Cardiac septum (tissue), 1 donor: Measurements from ENCODE around the gene GRM7. TPM values are rescaled to one million over a fixed set of nuclear protein-coding genes. Genes with fewer than 3 reads are reported as not detected.

Experiments used
- DNase-seq: peaks from one replicate; pipeline ENCODE4 v3.0.0-alpha.2; 2020; ENCODE audit warnings: low spot score
- intact Hi-C: fragments of 100-400 bp; cut with DNase I; formaldehyde crosslinking; loops from one replicate; pipeline ENCODE4 v1.14.0; 2022
- total RNA-seq: library from RNA; stranded (reverse); fragmentation: NEBNext Ultra II Directional; extraction: Animal tissue kit (Norgen Biotek cat#: 25700); gene quantifications from one replicate; pipeline ENCODE4 v1.2.1, GENCODE V29; 2021
- donor health status: DM: no; HTN: no; CAD: no.

The GRM7 gene
- total RNA-seq, 1 donor from 2014 or later: not detected

DNA sequence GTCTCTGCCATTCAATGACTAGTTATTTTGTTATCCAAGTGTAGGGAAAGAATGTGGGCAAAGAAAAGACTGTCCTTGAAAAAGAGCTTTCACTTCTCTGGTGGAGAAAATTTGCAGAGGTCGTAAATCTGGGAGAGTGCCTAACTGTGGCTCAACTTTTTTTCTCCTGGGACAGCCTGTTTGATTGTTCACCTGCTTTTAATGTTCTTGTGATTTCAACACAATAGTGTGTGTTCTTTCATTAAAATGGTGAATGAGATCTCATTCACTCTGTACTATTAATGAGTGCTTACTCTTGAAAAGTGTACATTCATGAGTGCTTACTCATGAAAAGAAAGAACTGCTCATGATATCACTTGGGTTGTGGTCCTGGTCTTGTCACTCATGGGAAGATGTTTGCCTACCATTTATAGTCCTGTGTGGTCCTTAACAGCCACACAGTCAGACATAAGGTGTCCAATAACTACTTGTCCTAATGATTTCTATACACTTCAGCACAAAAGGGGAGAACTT is 567.3 kb downstream of the GRM7 start:
- intact Hi-C loops: no loop called here
- no peak for DNase-seq

GRCh38 chr3:7432610-7433009 is 571.7 kb downstream of the GRM7 start:
- intact Hi-C loops: no loop called here
- no peak for DNase-seq

DNA sequence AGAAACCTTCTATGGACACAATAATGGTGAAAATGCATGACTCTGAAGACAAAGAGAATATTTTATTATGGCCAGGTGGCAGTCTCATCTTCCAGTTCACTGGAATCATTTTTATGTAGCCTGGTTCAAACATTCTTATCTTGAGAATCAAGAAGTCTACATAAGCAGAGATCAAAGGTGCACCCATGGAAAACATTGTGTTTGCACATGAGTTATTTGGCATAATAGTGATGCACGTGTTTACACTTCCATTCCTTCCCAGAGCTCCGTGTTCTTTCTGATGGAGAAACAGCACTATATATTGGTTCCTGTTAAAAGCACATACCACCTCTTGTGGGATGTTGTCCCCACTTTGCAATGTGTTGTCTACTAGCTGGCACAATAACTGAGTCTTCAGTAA is 572.2 kb downstream of the GRM7 start:
- intact Hi-C loops: no loop called here
- no peak for DNase-seq

DNA sequence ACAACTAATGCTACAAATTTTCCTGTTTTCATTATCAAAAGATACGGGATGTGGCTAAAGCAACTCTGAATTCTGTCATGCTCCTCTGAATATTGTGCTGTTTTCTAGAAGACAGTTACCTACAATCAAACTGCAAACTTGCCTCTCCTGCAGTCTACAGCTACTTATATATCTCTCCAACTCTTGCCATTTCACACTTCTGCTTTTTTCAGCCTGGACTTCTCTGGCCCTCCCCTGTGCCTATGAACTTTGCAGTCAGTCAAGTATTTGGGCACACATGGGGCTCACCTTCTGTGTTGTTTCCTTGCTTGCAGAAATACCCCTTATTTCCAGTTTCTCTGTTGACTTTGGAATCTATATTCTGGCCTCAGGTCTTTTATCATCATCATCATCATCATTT is 575.6 kb downstream of the GRM7 start:
- DNase-seq: no peak
- intact Hi-C loops: no loop called here

DNA sequence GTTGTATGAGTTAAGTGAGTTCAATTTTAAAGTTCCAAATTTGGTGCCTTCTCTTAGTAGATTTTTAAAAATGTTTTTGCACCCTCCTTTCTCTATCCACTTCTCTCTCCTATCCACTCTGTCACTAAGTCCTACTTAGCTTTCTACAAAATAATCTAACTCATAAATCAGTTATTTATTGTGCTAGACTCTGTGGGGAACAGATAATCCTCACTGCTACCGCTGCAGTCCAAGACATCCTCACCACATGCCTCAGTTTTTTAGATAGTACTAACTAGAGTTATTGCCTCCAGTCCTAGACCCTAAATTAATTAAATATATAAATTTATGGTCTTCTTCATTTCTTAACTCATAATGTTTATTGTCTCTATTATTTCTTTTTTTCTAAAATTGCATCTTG is 576.3 kb downstream of the GRM7 start:
- DNase-seq: no peak
- intact Hi-C loops: no loop called here

- no peak for DNase-seq
- intact Hi-C loops: no loop called here
Measured at GRCh38 chr3:7439101-7439680, 578.3 kb downstream of the GRM7 start.

GRCh38 chr3:7444886-7445285 is 584.0 kb downstream of the GRM7 start:
- intact Hi-C loops: no loop called here

GRCh38 chr3:7445331-7445730 is 584.4 kb downstream of the GRM7 start:
- no peak for DNase-seq
- intact Hi-C loops: no loop called here

More at GRCh38 chr3:7444886-7445285, 584.0 kb downstream of the GRM7 start:
- DNase-seq: no peak

GRCh38 chr3:7447197-7447769 is 586.4 kb downstream of the GRM7 start:
- intact Hi-C loops: no loop called here
- no peak for DNase-seq

- DNase-seq: no peak
- intact Hi-C loops: no loop called here
Measured at GRCh38 chr3:7456386-7456785, 595.5 kb downstream of the GRM7 start.

DNA sequence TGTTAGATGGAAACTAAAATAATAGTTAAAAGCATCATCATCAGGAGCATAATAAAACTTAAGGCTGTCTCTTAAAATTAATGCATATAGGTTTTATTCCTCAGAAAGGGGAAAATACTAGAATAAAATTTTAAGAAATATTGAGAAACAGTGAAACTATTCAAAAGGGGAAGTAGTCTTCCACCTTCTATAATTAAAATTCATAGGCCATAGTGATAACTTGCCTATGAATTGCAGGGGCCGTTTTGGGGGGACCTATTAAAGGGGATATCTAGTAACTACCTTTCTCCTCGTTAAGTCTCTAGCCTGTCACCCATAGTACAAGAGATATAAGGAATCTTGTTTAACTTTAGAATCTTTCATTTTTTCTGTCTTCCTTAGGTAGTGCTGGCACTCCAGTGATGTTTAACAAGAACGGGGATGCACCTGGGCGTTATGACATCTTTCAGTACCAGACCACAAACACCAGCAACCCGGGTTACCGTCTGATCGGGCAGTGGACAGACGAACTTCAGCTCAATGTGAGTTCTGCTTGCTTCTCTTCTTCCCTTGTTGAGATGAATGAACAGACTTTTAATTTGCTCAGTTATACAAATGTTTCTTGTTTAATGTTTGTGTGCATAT is 600.4 kb downstream of the GRM7 start:
- intact Hi-C loops: no loop called here

DNA sequence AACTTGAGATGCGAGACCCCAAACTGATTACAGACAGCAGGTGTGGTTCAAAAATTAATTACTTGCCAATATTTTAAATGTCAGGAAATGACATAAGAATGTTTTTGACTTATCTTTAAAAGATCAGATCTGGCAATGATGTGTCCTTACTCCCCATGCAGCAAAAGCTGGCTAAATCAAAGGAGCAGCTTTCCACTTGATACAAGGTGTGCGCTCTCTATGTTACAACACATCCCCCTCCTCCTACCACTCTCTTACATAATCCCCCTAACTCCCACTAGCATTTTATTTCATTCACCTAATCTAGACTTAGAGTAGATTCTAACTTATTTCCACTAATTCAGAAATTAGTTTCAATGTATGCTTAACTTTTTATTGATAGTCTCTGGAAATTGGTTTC is 609.0 kb downstream of the GRM7 start:
- intact Hi-C loops: no loop called here
- no peak for DNase-seq

More for the DNA sequence above, 600.4 kb downstream of the GRM7 start:
- DNase-seq: no peak

DNA sequence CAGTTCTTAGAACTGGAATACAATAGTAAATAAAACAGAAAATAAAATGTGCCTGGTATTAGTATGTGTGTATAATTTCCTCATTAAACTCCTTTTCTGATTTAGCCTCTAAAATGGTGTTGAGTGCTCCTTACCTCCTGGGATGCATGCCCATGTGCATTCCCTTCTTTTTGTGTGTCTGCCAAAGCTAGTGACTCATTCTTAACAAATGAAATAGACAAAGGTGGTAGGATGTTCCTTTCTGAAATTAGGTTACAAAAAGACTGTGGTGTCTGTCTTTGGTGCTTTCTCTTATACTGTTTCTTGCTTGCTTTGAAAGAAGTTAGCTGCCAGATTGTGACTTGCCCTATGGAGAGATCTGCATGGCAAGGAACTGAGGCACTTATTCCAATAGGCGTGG is 623.7 kb downstream of the GRM7 start:
- DNase-seq: no peak
- intact Hi-C loops: no loop called here

DNA sequence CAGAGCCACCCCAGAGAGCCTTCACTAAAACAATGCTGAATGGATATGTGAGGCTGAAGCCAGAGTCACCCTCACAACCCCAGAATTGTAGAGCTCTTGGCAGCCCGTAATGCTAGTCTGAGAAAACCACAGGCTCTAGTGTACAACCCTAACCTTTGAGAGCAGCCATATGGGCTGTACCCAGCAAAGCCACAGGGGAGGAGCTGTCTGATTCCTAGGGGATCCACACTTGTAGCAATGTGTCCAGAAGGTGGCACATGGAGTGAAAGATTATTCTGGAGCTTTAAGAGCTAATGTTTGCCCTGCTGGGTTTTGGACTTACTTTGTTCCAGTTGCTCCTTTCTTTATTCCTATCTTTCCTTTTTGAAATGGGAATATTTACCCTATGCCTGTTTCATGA is 626.8 kb downstream of the GRM7 start:
- DNase-seq: no peak
- intact Hi-C loops: no loop called here

DNA sequence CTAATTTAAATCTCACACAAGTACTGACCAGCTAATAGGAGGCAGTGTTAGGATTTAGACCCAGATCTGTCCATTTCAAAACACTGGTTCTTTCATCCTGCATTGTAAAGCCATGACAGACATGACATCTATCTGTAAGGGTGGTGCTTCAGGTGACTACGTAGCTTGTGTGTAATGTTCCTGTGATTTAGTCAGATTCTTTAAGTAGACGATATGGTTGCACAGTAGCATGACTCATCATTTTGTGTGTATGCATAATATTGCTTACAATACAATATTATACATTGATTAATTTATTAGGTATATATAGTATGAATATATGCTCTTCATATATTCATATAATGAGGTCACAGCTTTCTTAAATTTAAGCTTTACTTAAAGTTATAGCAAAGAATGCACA is 628.5 kb downstream of the GRM7 start:
- DNase-seq: no peak
- intact Hi-C loops: no loop called here

- intact Hi-C loops: no loop called here
- no peak for DNase-seq
Measured at GRCh38 chr3:7498715-7499114, 637.8 kb downstream of the GRM7 start.

- DNase-seq: no peak
- intact Hi-C loops: no loop called here
Measured at GRCh38 chr3:7503431-7503830, 642.5 kb downstream of the GRM7 start.

DNA sequence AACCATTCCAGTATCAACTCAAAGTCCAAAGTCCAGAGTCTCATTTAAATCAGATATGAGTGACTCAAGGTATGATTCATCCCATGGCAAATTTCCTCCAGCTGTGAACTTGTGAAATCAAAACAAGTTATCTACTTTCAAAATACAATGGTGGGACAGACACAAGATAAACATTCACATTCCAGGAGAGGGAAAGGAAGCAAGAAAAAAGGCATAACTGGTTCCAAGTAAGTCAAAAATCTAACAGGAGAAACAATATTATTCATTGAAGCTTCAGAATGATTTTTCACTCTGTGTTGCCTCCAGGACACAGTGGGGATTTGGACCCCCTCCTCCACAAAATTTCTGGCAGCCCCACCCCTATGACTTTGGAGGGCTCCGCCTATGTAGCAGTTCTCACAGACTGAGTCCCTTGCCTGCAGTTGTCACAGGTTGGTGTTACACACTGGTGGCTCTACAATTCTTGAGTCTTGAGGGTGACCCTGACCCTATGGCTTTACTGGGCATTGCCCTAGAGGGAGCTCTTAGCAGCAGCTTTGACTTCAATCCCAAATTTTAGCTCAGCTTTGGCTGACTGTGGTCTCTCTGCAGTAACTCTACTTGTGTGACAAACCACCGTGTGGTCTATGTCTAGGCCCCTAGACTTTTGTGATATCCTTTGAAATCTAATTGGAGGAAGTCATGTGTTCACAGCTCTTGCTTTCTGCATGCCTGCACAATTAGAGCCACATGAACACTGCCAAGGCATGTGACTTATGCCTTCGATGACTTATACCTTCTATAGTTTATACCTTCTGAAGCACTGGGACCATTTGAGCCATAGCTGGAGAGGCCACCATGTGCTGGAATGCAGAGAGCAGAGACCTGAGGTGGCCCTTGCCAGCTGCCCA is 644.2 kb downstream of the GRM7 start:
- intact Hi-C loops: loop anchor here (2.0 kb wide), 1 partner anchor 196 kb away; no protein-coding TSS in a partner anchor
- no peak for DNase-seq

GRCh38 chr3:7506606-7507180 is 645.8 kb downstream of the GRM7 start:
- no peak for DNase-seq
- intact Hi-C loops: no loop called here

DNA sequence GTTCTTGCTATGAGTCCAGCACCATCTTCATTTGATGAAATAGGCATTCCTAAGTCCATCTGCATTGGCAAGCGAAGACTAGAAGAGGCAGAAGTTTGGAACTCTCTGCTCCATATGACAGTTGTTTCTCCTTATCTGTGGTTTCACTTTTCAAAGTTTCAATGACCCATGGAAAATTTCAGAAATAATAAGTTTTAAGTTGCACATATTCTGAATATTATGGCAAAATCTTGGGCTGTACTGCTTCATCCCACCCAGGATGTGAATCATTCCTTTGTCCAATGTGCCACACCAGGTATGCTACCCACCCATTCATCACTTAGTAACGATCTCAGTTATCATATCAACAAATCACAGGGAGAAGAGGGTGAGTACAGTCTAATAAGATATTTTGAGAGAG is 647.9 kb downstream of the GRM7 start:
- intact Hi-C loops: no loop called here
- no peak for DNase-seq
